Measurements from ENCODE around the gene TSHZ2.

TSHZ2 gene

GRCh38 chr20:53180928-53181362 is 208.8 kb downstream of the TSHZ2 start:
- ChIA-PET CTCF (interaction anchor here (0.9 kb wide), 1 partner anchor 10 kb away, joined by 3 read pairs; no protein-coding TSS in a partner anchor), POLR2A (no interaction called here)
- DNase-seq (ENCODE audit: extremely low spot score), result no peak
- TF ChIP-seq FOXK2 (IDR thresholded peaks at IDR 0.05), result no peak
- no peak for TF ChIP-seq CTBP1 (IDR thresholded peaks at IDR 0.05; ENCODE audit: borderline replicate concordance)
- TF ChIP-seq HDGF (IDR thresholded peaks at IDR 0.05; ENCODE audit: borderline replicate concordance), result no peak

GRCh38 chr20:53181866-53182376 is 209.8 kb downstream of the TSHZ2 start:
- TF ChIP-seq SUZ12 (IDR thresholded peaks at IDR 0.05) (no peak), NFRKB (IDR thresholded peaks at IDR 0.05) (no peak), LEF1 (IDR thresholded peaks at IDR 0.05; ENCODE audit: borderline replicate concordance) (no peak), ZNF384 (IDR thresholded peaks at IDR 0.05) (no peak), FOXK2 (IDR thresholded peaks at IDR 0.05) (no peak), HDGF (IDR thresholded peaks at IDR 0.05; ENCODE audit: borderline replicate concordance) (no peak)
- ChIA-PET POLR2A (no interaction called here), CTCF (no interaction called here)
- no peak for DNase-seq (ENCODE audit: extremely low spot score)

GRCh38 chr20:53183181-53183580 is 211.0 kb downstream of the TSHZ2 start:
- POLR2A ChIA-PET, result no interaction called here
- TF ChIP-seq FOXK2 (IDR thresholded peaks at IDR 0.05) (no peak), ELF4 (IDR thresholded peaks at IDR 0.05) (no peak), HDGF (IDR thresholded peaks at IDR 0.05; ENCODE audit: borderline replicate concordance) (no peak), TARDBP (IDR thresholded peaks at IDR 0.05) (no peak), SP1 (IDR thresholded peaks at IDR 0.05) (no peak), BHLHE40 (IDR thresholded peaks at IDR 0.05; ENCODE audit: borderline replicate concordance) (no peak), L3MBTL2 (conservative IDR thresholded peaks at IDR 0.05) (no peak), FOXA1 (IDR thresholded peaks at IDR 0.05) (no peak)
- DNase-seq (ENCODE audit: extremely low spot score), result no peak
- CTCF ChIA-PET, result no interaction called here

- CTCF ChIA-PET, result no interaction called here
- no peak for DNase-seq (ENCODE audit: extremely low spot score)
- TF ChIP-seq L3MBTL2 (conservative IDR thresholded peaks at IDR 0.05) (no peak), BHLHE40 (IDR thresholded peaks at IDR 0.05; ENCODE audit: borderline replicate concordance) (no peak), HDGF (IDR thresholded peaks at IDR 0.05; ENCODE audit: borderline replicate concordance) (no peak), SUZ12 (IDR thresholded peaks at IDR 0.05) (no peak), PKNOX1 (IDR thresholded peaks at IDR 0.05) (no peak), ARNT (IDR thresholded peaks at IDR 0.05) (no peak), FOXM1 (IDR thresholded peaks at IDR 0.05; ENCODE audit: borderline replicate concordance) (no peak), ZNF384 (IDR thresholded peaks at IDR 0.05) (no peak), LEF1 (IDR thresholded peaks at IDR 0.05; ENCODE audit: borderline replicate concordance) (no peak), ELF4 (IDR thresholded peaks at IDR 0.05) (no peak), NFRKB (IDR thresholded peaks at IDR 0.05) (no peak), FOXK2 (IDR thresholded peaks at IDR 0.05) (no peak), TARDBP (IDR thresholded peaks at IDR 0.05) (no peak), FOXA1 (IDR thresholded peaks at IDR 0.05) (no peak), SP1 (IDR thresholded peaks at IDR 0.05) (no peak), CTBP1 (IDR thresholded peaks at IDR 0.05; ENCODE audit: borderline replicate concordance) (no peak)
- POLR2A ChIA-PET, result no interaction called here
Measured at GRCh38 chr20:53186635-53187034, 214.5 kb downstream of the TSHZ2 start.

GRCh38 chr20:53187392-53188068 is 215.4 kb downstream of the TSHZ2 start:
- POLR2A ChIA-PET, result no interaction called here
- DNase-seq (ENCODE audit: extremely low spot score), result no peak
- CTCF ChIA-PET, result interaction anchor here (0.6 kb wide), 1 partner anchor 359 kb away, joined by 3 read pairs; no protein-coding TSS in a partner anchor
- TF ChIP-seq LEF1 (IDR thresholded peaks at IDR 0.05; ENCODE audit: borderline replicate concordance) (no peak), TARDBP (IDR thresholded peaks at IDR 0.05) (no peak), CTBP1 (IDR thresholded peaks at IDR 0.05; ENCODE audit: borderline replicate concordance) (no peak), SP1 (IDR thresholded peaks at IDR 0.05) (no peak), NFRKB (IDR thresholded peaks at IDR 0.05) (no peak), HDGF (IDR thresholded peaks at IDR 0.05; ENCODE audit: borderline replicate concordance) (no peak), ZNF384 (IDR thresholded peaks at IDR 0.05) (no peak), BHLHE40 (IDR thresholded peaks at IDR 0.05; ENCODE audit: borderline replicate concordance) (no peak)

- ChIA-PET POLR2A (no interaction called here), CTCF (no interaction called here)
- TF ChIP-seq ZNF384 (IDR thresholded peaks at IDR 0.05), result no peak
- no peak for TF ChIP-seq CTBP1 (IDR thresholded peaks at IDR 0.05; ENCODE audit: borderline replicate concordance)
- no peak for TF ChIP-seq L3MBTL2 (conservative IDR thresholded peaks at IDR 0.05)
- TF ChIP-seq SUZ12 (IDR thresholded peaks at IDR 0.05), result no peak
- no peak for TF ChIP-seq NFRKB (IDR thresholded peaks at IDR 0.05)
- TF ChIP-seq BHLHE40 (IDR thresholded peaks at IDR 0.05; ENCODE audit: borderline replicate concordance), result no peak
- TF ChIP-seq FOXK2 (IDR thresholded peaks at IDR 0.05), result no peak
- TF ChIP-seq HDGF (IDR thresholded peaks at IDR 0.05; ENCODE audit: borderline replicate concordance), result no peak
- DNase-seq (ENCODE audit: extremely low spot score), result no peak
Measured at GRCh38 chr20:53190225-53190624, 218.1 kb downstream of the TSHZ2 start.

GRCh38 chr20:53191957-53192356 is 219.8 kb downstream of the TSHZ2 start:
- no peak for DNase-seq (ENCODE audit: extremely low spot score)
- POLR2A ChIA-PET, result no interaction called here
- no peak for TF ChIP-seq CTBP1 (IDR thresholded peaks at IDR 0.05; ENCODE audit: borderline replicate concordance)
- no peak for TF ChIP-seq BHLHE40 (IDR thresholded peaks at IDR 0.05; ENCODE audit: borderline replicate concordance)
- TF ChIP-seq SP1 (IDR thresholded peaks at IDR 0.05), result no peak
- CTCF ChIA-PET, result interaction anchor here (0.6 kb wide), 1 partner anchor 17 kb away, joined by 3 read pairs; no protein-coding TSS in a partner anchor

All from HEK293T (cell line).